GM06990 (cell line): Measurements from ENCODE around the gene POLR2A.

Source experiments
- DNase-seq: peaks from one replicate; pipeline ENCODE4 v3.0.0-alpha.2; 2011; ENCODE audit not compliant: insufficient read length; ENCODE audit errors: extremely low read depth
- H3K27me3 ChIP-seq: replicated peaks from 2 replicates; pipeline ENCODE4 v1.6.0; 2011; ENCODE audit warnings: low read length; ENCODE audit not compliant: control insufficient read depth, insufficient read depth
- H3K36me3 ChIP-seq: 2 replicates; pipeline ENCODE4 v1.5.1; 2011; ENCODE audit warnings: low read length; ENCODE audit not compliant: control insufficient read depth, insufficient read depth
- H3K4me3 ChIP-seq: replicated peaks from 2 replicates; pipeline ENCODE4 v1.5.1; 2011; ENCODE audit warnings: low read depth, mild to moderate bottlenecking, control low read depth, low read length
- TF ChIP-seq, protein P1 (sequence below): IDR thresholded peaks from 2 replicates; pipeline ENCODE4 v1.5.1; 2011; ENCODE audit warnings: low read length, control low read depth, mild to moderate bottlenecking, inconsistent platforms; ENCODE audit not compliant: insufficient read depth, poor library complexity, severe bottlenecking

Gene POLR2A

GRCh38 chr17:7484067-7484918, at the start of gene POLR2A:
TSS of gene POLR2A (plus strand) at chr17:7484366.
- H3K4me3 ChIP-seq = peak within 1 kb of the TSS; percentile 82
- no peaks in the 10 kb centered on the region; the same call in 1 of the 2 replicates for H3K36me3 ChIP-seq
- TF ChIP-seq, protein P1, sequence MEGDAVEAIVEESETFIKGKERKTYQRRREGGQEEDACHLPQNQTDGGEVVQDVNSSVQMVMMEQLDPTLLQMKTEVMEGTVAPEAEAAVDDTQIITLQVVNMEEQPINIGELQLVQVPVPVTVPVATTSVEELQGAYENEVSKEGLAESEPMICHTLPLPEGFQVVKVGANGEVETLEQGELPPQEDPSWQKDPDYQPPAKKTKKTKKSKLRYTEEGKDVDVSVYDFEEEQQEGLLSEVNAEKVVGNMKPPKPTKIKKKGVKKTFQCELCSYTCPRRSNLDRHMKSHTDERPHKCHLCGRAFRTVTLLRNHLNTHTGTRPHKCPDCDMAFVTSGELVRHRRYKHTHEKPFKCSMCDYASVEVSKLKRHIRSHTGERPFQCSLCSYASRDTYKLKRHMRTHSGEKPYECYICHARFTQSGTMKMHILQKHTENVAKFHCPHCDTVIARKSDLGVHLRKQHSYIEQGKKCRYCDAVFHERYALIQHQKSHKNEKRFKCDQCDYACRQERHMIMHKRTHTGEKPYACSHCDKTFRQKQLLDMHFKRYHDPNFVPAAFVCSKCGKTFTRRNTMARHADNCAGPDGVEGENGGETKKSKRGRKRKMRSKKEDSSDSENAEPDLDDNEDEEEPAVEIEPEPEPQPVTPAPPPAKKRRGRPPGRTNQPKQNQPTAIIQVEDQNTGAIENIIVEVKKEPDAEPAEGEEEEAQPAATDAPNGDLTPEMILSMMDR = no peak
- H3K27me3 ChIP-seq = no peaks in the 10 kb centered on the region
- DNase-seq = peak; percentile 99

GRCh38 chr17:7435676-7436555, 48.2 kb upstream of the POLR2A start:
- DNase-seq = peak; percentile 83

DNA sequence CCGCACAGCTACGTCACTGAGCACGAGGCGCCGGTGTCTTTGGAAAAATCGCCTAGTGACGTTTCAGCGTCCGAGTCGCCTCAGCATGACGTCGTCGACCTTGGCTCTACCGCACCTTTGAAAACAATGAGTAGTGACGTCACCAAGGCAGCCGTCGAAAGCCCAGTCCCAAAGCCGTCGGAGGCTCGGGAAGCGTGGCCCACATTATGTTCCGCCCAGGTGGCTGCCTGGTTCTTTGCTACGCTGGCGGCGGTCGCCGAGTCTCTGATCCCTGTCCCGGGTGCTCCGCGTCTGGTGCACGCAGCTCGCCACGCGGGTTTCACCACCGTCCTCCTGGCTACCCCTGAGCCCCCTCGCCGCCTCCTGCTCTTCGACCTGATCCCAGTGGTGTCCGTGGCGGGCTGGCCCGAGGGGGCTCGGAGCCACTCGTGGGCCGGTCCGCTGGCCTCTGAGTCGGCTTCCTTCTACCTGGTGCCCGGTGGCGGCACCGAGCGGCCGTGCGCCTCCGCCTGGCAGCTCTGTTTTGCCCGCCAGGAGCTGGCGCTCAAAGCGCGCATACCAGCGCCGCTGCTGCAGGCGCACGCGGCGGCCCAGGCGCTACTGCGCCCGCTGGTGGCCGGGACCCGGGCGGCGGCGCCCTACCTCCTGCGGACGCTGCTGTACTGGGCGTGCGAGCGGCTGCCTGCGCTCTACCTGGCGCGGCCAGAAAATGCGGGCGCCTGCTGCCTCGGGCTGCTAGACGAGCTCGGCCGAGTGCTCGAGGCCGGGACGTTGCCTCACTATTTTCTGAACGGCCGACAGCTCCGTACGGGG, 47.4 kb upstream of the POLR2A start:
- peak overlapping the region; percentile 83 for H3K4me3 ChIP-seq
- H3K36me3 ChIP-seq = no peaks in the 10 kb centered on the region; the same call in 1 of the 2 replicates
- H3K27me3 ChIP-seq = no peaks in the 10 kb centered on the region
- TF ChIP-seq, protein P1 = peak; percentile 71
- peak; percentile 89 for DNase-seq

More at GRCh38 chr17:7435676-7436555, 48.2 kb upstream of the POLR2A start:
- H3K27me3 ChIP-seq = no peaks in the 10 kb centered on the region
- TF ChIP-seq, protein P1 = peak; percentile 54
- no peaks in the 10 kb centered on the region; the same call in 1 of the 2 replicates for H3K36me3 ChIP-seq
- peak overlapping the region; percentile 83 for H3K4me3 ChIP-seq

DNA sequence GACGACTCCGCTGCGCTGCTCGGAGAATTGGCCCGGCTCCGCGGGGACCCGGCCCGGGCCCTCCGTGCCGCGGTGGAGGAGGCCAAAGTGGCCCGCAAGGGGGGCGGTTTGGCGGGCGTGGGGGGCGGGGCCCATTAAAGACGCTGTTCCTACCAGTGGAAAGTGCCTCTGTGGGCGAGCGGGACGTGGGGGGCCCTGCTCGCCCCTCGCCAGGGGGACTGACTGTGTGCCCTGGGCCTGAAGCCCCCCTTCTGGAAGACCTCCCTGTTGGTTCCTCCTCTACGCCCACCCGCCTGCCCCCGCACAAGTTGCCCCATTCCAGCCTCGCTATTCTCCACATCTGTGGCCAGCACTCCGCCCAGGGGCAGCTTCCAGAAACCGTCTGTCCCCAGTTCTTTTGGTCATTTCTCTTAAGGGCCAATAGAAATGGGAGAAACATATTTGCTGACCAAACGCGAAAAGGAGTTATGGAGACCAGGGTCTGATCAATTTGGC, 46.8 kb upstream of the POLR2A start:
- Histone ChIP-seq H3K27me3 (no peaks in the 10 kb centered on the region), H3K36me3 (no peaks in the 10 kb centered on the region; the same call in 1 of the 2 replicates), H3K4me3 (peak overlapping the region; percentile 37)
- TF ChIP-seq, protein P1 = no peak
- no peak for DNase-seq
